B cell (primary cell): ENCODE results near the gene JMJD1C.

ENCODE experiments used
- CTCF ChIP-seq: fragments of 200-600 bp; IDR thresholded peaks from one replicate; pipeline ENCODE4 v1.8.0; 2022; ENCODE audit warnings: antibody characterized with exemption, mild to moderate bottlenecking
- EZH2 ChIP-seq: IDR thresholded peaks from 2 replicates; pipeline ENCODE4 v1.6.1; 2012; ENCODE audit warnings: borderline replicate concordance, low read depth, mild to moderate bottlenecking, moderate library complexity, low read length; ENCODE audit not compliant: insufficient read depth, poor library complexity, severe bottlenecking

- TF ChIP-seq CTCF (peak; percentile 43), EZH2 (no peak)
These were observed 196.8 kb downstream of the JMJD1C start for GRCh38 chr10:63268798-63269503.
